Non-pigmented ciliary epithelial cell (primary cell): ENCODE measurements around the gene ZSCAN5B.

ENCODE experiments used
- DNase-seq: peaks from one replicate; pipeline ENCODE4 v3.0.0-alpha.2; 2010; ENCODE audit warnings: low read depth

The ZSCAN5B gene

GRCh38 chr19:56144831-56145230, 52.8 kb downstream of the ZSCAN5B start:
- DNase-seq = no peak

GRCh38 chr19:56144376-56144775, 53.2 kb downstream of the ZSCAN5B start:
- no peak for DNase-seq

DNA sequence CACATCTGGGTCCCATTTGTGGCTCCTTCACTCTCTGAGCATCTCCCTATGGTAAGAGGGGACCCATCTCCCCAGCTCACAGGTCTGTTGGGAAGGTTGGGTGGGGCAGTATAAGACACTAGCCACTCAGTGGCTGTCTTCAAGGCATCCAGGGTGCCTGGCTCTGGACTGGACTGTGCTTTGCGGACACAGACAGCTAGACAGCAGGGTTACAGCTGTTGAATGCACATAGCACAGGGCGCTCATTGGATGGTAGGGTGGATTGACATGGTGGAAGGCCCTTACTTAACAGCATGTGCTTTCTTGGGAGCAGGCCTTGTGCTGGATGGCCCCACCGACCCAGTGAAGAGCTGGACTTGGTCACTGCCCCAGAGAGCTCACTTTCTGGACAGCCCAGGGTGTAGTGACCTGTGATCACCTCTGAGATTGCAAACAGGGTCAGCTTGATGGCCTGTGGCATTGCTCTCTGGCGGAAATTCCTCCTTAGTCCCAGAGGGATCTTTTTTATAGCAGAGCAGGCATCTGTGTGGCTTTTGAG, 54.6 kb downstream of the ZSCAN5B start:
- DNase-seq = no peak

GRCh38 chr19:56142087-56142787, 55.3 kb downstream of the ZSCAN5B start:
- no peak for DNase-seq

DNA sequence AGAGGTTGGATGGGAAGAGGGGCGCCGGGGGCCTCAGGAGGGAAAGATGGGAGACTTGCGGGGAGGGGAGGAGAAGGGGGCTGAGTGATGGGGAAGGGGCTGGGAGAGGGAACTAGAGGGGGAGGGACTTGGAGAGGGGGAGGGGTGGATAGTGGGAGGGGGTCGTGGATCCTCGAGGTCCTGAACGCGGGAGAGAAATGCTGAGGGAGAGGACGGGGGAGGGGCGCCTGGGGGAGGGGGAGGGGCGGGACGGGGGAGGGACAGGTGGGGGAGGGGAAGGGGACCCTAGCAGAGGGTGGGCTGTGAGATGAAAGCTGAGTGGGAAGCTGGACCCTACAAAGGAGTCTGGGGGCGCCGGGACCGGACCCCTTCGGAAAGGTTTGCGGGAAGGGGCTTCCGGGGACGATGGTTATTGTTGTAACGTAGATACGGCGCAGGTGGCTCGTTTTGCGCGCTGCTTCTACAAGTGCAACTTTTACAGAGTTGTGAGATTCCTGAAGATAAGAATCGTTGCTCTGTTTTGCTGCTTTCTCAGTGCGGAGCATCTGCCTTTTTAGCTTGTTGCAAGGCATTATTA, 56.1 kb downstream of the ZSCAN5B start:
- DNase-seq = no peak

DNA sequence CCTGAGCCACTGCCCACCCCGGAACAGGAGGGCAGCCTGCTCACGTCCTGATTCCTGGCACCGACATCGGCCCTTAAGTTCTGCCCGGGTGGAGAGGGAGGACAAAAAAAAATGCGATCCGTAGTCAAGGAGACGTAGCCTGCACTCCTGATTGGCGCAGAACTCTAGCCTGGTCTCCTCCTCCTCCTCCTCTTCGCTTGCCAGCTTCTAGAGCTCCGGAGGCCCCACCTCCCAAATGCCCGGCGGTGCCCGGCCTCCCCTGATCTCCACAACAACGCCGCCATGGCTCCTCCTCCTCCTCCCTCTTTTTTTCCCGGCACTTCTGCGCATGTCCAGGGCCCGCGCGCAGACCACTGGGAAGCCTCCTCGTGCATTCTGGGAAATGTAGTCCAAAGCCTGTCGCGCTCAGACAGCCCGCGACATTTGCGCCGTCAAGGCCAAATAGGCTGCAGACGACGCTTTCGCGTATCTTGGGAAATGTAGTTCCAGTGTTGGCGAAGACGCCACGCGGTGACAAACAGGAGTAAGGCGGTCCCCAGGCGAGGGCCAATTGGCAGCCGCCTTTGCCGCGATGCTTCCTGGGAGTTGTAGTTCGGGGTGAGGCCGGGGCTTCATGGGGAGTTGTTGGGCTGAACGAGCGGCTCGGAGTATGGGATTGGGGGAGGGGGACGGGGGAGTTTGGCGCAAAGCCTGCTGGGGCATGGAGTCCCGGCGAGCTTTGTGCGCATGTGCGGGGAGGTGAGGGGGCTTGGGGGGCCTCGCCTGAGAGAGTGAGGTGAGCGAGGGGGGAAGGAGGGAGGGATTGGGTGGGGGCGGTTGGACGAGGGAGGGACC, 56.8 kb downstream of the ZSCAN5B start, which contains the start of gene ZNF444:
ZNF444 (plus strand) TSS at position 705 of the 834 bp plus-strand sequence. CDS start 5,625 bp downstream, outside the sequence.
- peak; percentile 99 for DNase-seq

GRCh38 chr19:56139847-56140582, 57.6 kb downstream of the ZSCAN5B start:
- no peak for DNase-seq
